H1 (cell line): Measurements from ENCODE around the gene HBS1L. TPM values are rescaled to one million over a fixed set of nuclear protein-coding genes. Genes with fewer than 3 reads are reported as not detected.

ENCODE experiments used
- CTCF ChIA-PET: fragments of 300-600 bp; sonication (Branson Sonifier 250); formaldehyde crosslinking; loops from one replicate; lab custom pipeline; 2021; ENCODE audit not compliant: partially characterized antibody; lab: Charles Lee
- POLR2A ChIA-PET: fragments of 300-600 bp; sonication (Branson Sonifier 250); formaldehyde crosslinking; loops from one replicate; lab custom pipeline; 2021; ENCODE audit warnings: inconsistent platforms; ENCODE audit not compliant: partially characterized antibody; lab: Charles Lee
- DNase-seq, 2 experiments: peaks; one replicate each; pipeline versions ENCODE4 v3.0.0 to v3.0.0-alpha.2; 2010 to 2022; ENCODE audit warnings: low spot score in 2 of 2, low read depth in 1 of 2, mixed read lengths in 1 of 2
- FAIRE-seq: peaks from 2 replicates; lab custom pipeline; 2011; peaks lifted over from hg19 to GRCh38; lab: Jason Lieb, UNC
- H2AFZ ChIP-seq: 2 replicates; pipeline ENCODE4 v1.8.1; 2012; ENCODE audit warnings: low read length, inconsistent platforms
- H2AK5ac ChIP-seq: 2 replicates; pipeline ENCODE4 v1.6.1; 2013; ENCODE audit warnings: low read depth, low read length
- H2BK120ac ChIP-seq: replicated peaks from 2 replicates; pipeline ENCODE3; 2013; ENCODE audit warnings: low read depth, low read length, inconsistent platforms
- H2BK12ac ChIP-seq: 2 replicates; pipeline ENCODE4 v1.6.1; 2013; ENCODE audit warnings: low read depth, low read length
- H2BK15ac ChIP-seq: 2 replicates; pipeline ENCODE4 v1.6.1; 2013; ENCODE audit warnings: low read length
- H2BK20ac ChIP-seq: 2 replicates; pipeline ENCODE4 v1.6.1; 2013; ENCODE audit warnings: low read length
- H2BK5ac ChIP-seq: 2 replicates; pipeline ENCODE4 v1.6.1; 2013; ENCODE audit warnings: low read depth, low read length
- H3K14ac ChIP-seq: 2 replicates; pipeline ENCODE4 v1.6.1; 2013; ENCODE audit warnings: inconsistent platforms; ENCODE audit not compliant: insufficient read length
- H3K18ac ChIP-seq: 2 replicates; pipeline ENCODE4 v1.6.1; 2013; ENCODE audit warnings: low read length; ENCODE audit errors: extremely low read depth
- H3K23ac ChIP-seq: 2 replicates; pipeline ENCODE4 v1.6.1; 2013; ENCODE audit warnings: inconsistent platforms; ENCODE audit not compliant: insufficient read length
- H3K23me2 ChIP-seq: 2 replicates; pipeline ENCODE4 v1.6.1; 2013; ENCODE audit warnings: low read depth, low read length
- H3K27ac ChIP-seq: 2 replicates; pipeline ENCODE4 v1.6.1; 2011; ENCODE audit warnings: low read depth, low read length, inconsistent platforms
- H3K27me3 ChIP-seq, 4 experiments: replicated peaks in 1 of 4; 1 replicate in 1 of 4; 2 replicates in 3 of 4; pipeline versions ENCODE4 v1.6.1 to v1.8.1; 2011 to 2013; ENCODE audit warnings: low read length in 3 of 4, mild to moderate bottlenecking in 3 of 4, inconsistent platforms in 2 of 4, mixed read lengths in 2 of 4, moderate library complexity in 1 of 4; ENCODE audit not compliant: control insufficient read depth in 3 of 4, insufficient read depth in 3 of 4; ENCODE audit errors: extremely low read depth in 1 of 4
- H3K36me3 ChIP-seq, 4 experiments: 2 replicates each; pipeline versions ENCODE4 v1.6.1 to v1.8.1; 2011 to 2013; ENCODE audit warnings: mild to moderate bottlenecking in 4 of 4, low read length in 3 of 4, moderate library complexity in 2 of 4, control low read depth in 1 of 4, inconsistent platforms in 1 of 4; ENCODE audit not compliant: insufficient read depth in 4 of 4, control insufficient read depth in 2 of 4
- H3K4ac ChIP-seq: replicated peaks from 2 replicates; pipeline ENCODE3; 2013; ENCODE audit warnings: low read length, low read depth, mixed read lengths, inconsistent platforms; ENCODE audit not compliant: insufficient read length
- H3K4me1 ChIP-seq, 4 experiments: replicated peaks in 1 of 4; 1 replicate in 1 of 4; 2 replicates in 3 of 4; pipeline versions ENCODE4 v1.6.1 to v1.8.1; 2011 to 2013; ENCODE audit warnings: low read length in 3 of 4, inconsistent platforms in 2 of 4, mixed read lengths in 1 of 4; ENCODE audit not compliant: insufficient read depth in 4 of 4, control insufficient read depth in 3 of 4
- H3K4me2 ChIP-seq, 2 experiments: 2 replicates each; pipeline versions ENCODE4 v1.6.1 to v1.8.1; 2011 to 2013; ENCODE audit warnings: low read depth in 2 of 2, low read length in 2 of 2, control low read depth in 1 of 2, inconsistent platforms in 1 of 2, mild to moderate bottlenecking in 1 of 2; ENCODE audit not compliant: insufficient read depth in 1 of 2
- H3K4me3 ChIP-seq, 4 experiments: fragments of 200-600, 300-600 bp in 1 of 4; sonication (generic), shearing (Covaris generic), sonication (Bioruptor Twin) in 1 of 4; 2 replicates each; pipeline versions ENCODE4 v1.5.1 to v1.8.1; 2011 to 2016; ENCODE audit warnings: low read length in 4 of 4, low read depth in 3 of 4, control low read depth in 2 of 4, inconsistent platforms in 2 of 4, mild to moderate bottlenecking in 2 of 4, mixed read lengths in 1 of 4, moderate library complexity in 1 of 4; ENCODE audit not compliant: insufficient read depth in 2 of 4; ENCODE audit errors: extremely low read depth in 1 of 4
- H3K56ac ChIP-seq: replicated peaks from 2 replicates; pipeline ENCODE3; 2013; ENCODE audit warnings: low read depth, mild to moderate bottlenecking, mixed read lengths, low read length, inconsistent platforms; ENCODE audit not compliant: insufficient read length
- H3K79me1 ChIP-seq: 2 replicates; pipeline ENCODE4 v1.6.1; 2013; ENCODE audit warnings: low read depth, low read length, control low read depth
- H3K79me2 ChIP-seq, 2 experiments: 2 replicates each; pipeline versions ENCODE4 v1.6.1 to v1.8.1; 2012 to 2013; ENCODE audit warnings: low read length in 2 of 2, mild to moderate bottlenecking in 2 of 2, inconsistent platforms in 1 of 2; ENCODE audit not compliant: insufficient read depth in 2 of 2, control insufficient read depth in 1 of 2
- H3K9ac ChIP-seq, 4 experiments: replicated peaks in 1 of 4; 1 replicate in 1 of 4; 2 replicates in 3 of 4; pipeline versions ENCODE4 v1.6.1 to v1.8.1; 2011 to 2013; ENCODE audit warnings: low read depth in 3 of 4, low read length in 3 of 4, control low read depth in 2 of 4, mild to moderate bottlenecking in 2 of 4, moderate library complexity in 2 of 4, inconsistent platforms in 1 of 4; ENCODE audit errors: extremely low read depth in 1 of 4
- H3K9me3 ChIP-seq, 2 experiments: 2 replicates each; pipeline versions ENCODE4 v1.6.1 to v1.8.1; 2012 to 2013; ENCODE audit warnings: mild to moderate bottlenecking in 2 of 2, moderate library complexity in 2 of 2, control low read depth in 1 of 2, inconsistent platforms in 1 of 2, low read depth in 1 of 2, low read length in 1 of 2, mixed read lengths in 1 of 2; ENCODE audit not compliant: insufficient read depth in 2 of 2
- H4K20me1 ChIP-seq, 2 experiments: replicated peaks in 1 of 2; 2 replicates each; pipeline versions ENCODE3 to v1.8.1; 2011 to 2013; ENCODE audit warnings: inconsistent platforms in 2 of 2, low read length in 2 of 2, mild to moderate bottlenecking in 1 of 2; ENCODE audit not compliant: insufficient read depth in 2 of 2, control insufficient read depth in 1 of 2
- H4K5ac ChIP-seq: 2 replicates; pipeline ENCODE4 v1.6.1; 2013; ENCODE audit warnings: low read length, low read depth, mixed read lengths, inconsistent platforms; ENCODE audit not compliant: insufficient read length
- H4K8ac ChIP-seq: 2 replicates; pipeline ENCODE4 v1.8.0; 2013; ENCODE audit warnings: mild to moderate bottlenecking, moderate library complexity, low read length, inconsistent platforms; ENCODE audit not compliant: insufficient read depth; ENCODE audit errors: extremely low read depth
- H4K91ac ChIP-seq: replicated peaks from 2 replicates; pipeline ENCODE3; 2013; ENCODE audit warnings: low read length, mixed read lengths, inconsistent platforms; ENCODE audit not compliant: insufficient read length
- NRF1 ChIP-seq: IDR thresholded peaks from 2 replicates; pipeline ENCODE4 v1.6.1; 2011; ENCODE audit warnings: mild to moderate bottlenecking, low read depth, low read length, improper control_type of control experiment
- POLR2AphosphoS5 ChIP-seq: IDR thresholded peaks from 2 replicates; pipeline ENCODE4 v1.6.1; 2011; ENCODE audit warnings: low read depth, low read length
- POU5F1 ChIP-seq: IDR thresholded peaks from 2 replicates; pipeline ENCODE4 v1.6.1; 2011; ENCODE audit warnings: low read depth, mild to moderate bottlenecking, low read length, moderate library complexity
- RFX5 ChIP-seq: IDR thresholded peaks from 2 replicates; pipeline ENCODE4 v1.6.1; 2011; ENCODE audit warnings: low read depth, low read length, improper control_type of control experiment, borderline replicate concordance
- TEAD4 ChIP-seq: IDR thresholded peaks from 2 replicates; pipeline ENCODE4 v1.6.1; 2012; ENCODE audit warnings: low read depth, low read length, inconsistent platforms, mixed read lengths
- WGBS, 2 experiments: shearing (Covaris generic) in 1 of 2; methylation state at CpG; one replicate each; pipeline versions ENCODE4 v1.1.6 to v1.1.7; 2013 to 2015; ENCODE audit warnings: low lambda C conversion rate in 2 of 2, mixed read lengths in 2 of 2, inconsistent platforms in 1 of 2, low coverage in 1 of 2, missing lambda C conversion rate in 1 of 2; ENCODE audit not compliant: insufficient replicate concordance in 2 of 2, insufficient coverage in 1 of 2, insufficient read length in 1 of 2; ENCODE audit errors: extremely low coverage in 1 of 2, missing lambda C conversion rate in 1 of 2; 5-methylcytosine and 5-hydroxymethylcytosine counted together
- polyA plus RNA-seq, 7 experiments: library from polyadenylated mRNA; depleted of rRNA in 3 of 7; stranded (reverse) in 5 of 7; unstranded in 2 of 7; fragments of >200 nt in 5 of 7; fragments of 200-250 nt in 2 of 7; gene quantifications; 1 replicate in 5 of 7; 2 replicates in 1 of 7; 4 replicates in 1 of 7; pipeline versions ENCODE4 v1.2.1 to v1.2.3, GENCODE V29; 2011 to 2013; ENCODE audit warnings: missing spikeins in 2 of 7, mixed read lengths in 2 of 7
- total RNA-seq: library from RNA; stranded (reverse); fragmentation: NEBNext Ultra II Directional; extraction: Animal tissue kit (Norgen Biotek cat#: 25700); gene quantifications from 2 replicates; pipeline ENCODE4 v1.2.1, GENCODE V29; 2021

HBS1L gene
- total and polyA plus RNA-seq, 2 of the 8 experiments (the other 6 are each of a cell fraction or from before 2014, with no cell fraction given) = 28.1 to 97.1 TPM

GRCh38 chr6:135018941-135019340 is 35.7 kb downstream of the HBS1L start:
- no peak overlapping the region for H3K18ac ChIP-seq
- no peak overlapping the region for H3K4me2 ChIP-seq
- no peaks in the 10 kb centered on the region for H3K36me3 ChIP-seq
- no peak overlapping the region for H3K4me3 ChIP-seq
- no peak overlapping the region for H3K27ac ChIP-seq
- no peaks in the 10 kb centered on the region for H3K79me1 ChIP-seq
- H2BK15ac ChIP-seq = no peak overlapping the region
- H3K56ac ChIP-seq = no peak overlapping the region
- no peak overlapping the region for H4K8ac ChIP-seq
- H3K23ac ChIP-seq = no peak overlapping the region
- FAIRE-seq (no peak), DNase-seq (no peak)
- no peak overlapping the region for H2BK20ac ChIP-seq
- no peak overlapping the region for H3K14ac ChIP-seq
- H2BK5ac ChIP-seq = no peak overlapping the region
- H3K27me3 ChIP-seq = no peaks in the 10 kb centered on the region
- H2AK5ac ChIP-seq = no peak overlapping the region
- H3K9ac ChIP-seq = no peak overlapping the region
- no peak overlapping the region for H2BK12ac ChIP-seq
- ChIA-PET POLR2A (no interaction called here), CTCF (interaction anchor here (0.6 to 1.4 kb wide), 2 partner anchors 17 to 121 kb away, joined by 4 read pairs; no protein-coding TSS in a partner anchor)
- no peaks in the 10 kb centered on the region for H3K4me1 ChIP-seq
- 95% methylated on average over 1 of the region's 1 CpG; no CpG with 5 or more reads in 1 of the 2 experiments for WGBS, 2 experiments
- H3K9me3 ChIP-seq = no peaks in the 10 kb centered on the region
- no peak overlapping the region for H3K4ac ChIP-seq
- H2AFZ ChIP-seq = no peak overlapping the region
- no peak overlapping the region for H4K5ac ChIP-seq
- H3K23me2 ChIP-seq = no peaks in the 10 kb centered on the region
- no peaks in the 10 kb centered on the region for H4K20me1 ChIP-seq
- H4K91ac ChIP-seq = no peak overlapping the region
- H2BK120ac ChIP-seq = no peak overlapping the region
- peaks cover 0 to 14% of the 10 kb centered on the region in 2 experiments; a peak in 2 of 4 replicates for H3K79me2 ChIP-seq
- no peak for TF ChIP-seq POU5F1
- TF ChIP-seq TEAD4 = no peak
- TF ChIP-seq RFX5 = no peak
- no peak for TF ChIP-seq POLR2AphosphoS5
- no peak for TF ChIP-seq NRF1
